Activated CD4-positive, alpha-beta T cell treated with anti-CD3 and anti-CD28 coated beads, Interleukin-2, amount 50 U/mL, for 1 hour (primary cell): ENCODE measurements around the gene KLK13.

Experiments
- DNase-seq: peaks from one replicate; pipeline ENCODE4 v3.0.0-alpha.2; 2020

The KLK13 gene

GRCh38 chr19:51091895-51092873 lies 27.3 kb upstream of the KLK13 start:
- no peak for DNase-seq

- DNase-seq = no peak
Measured at GRCh38 chr19:51091126-51091525, 26.2 kb upstream of the KLK13 start.

- DNase-seq = no peak
Measured at GRCh38 chr19:51090471-51090870, 25.6 kb upstream of the KLK13 start.

GRCh38 chr19:51089786-51090185 lies 24.9 kb upstream of the KLK13 start:
- no peak for DNase-seq

GRCh38 chr19:51086153-51086850 lies 21.4 kb upstream of the KLK13 start:
- DNase-seq = no peak

- no peak for DNase-seq
Measured at GRCh38 chr19:51084505-51084904, 19.6 kb upstream of the KLK13 start.

- DNase-seq = no peak
Measured at GRCh38 chr19:51083783-51084182, 18.9 kb upstream of the KLK13 start.

- no peak for DNase-seq
Measured at GRCh38 chr19:51083181-51083580, 18.3 kb upstream of the KLK13 start.

- no peak for DNase-seq
Measured at GRCh38 chr19:51082611-51083010, 17.7 kb upstream of the KLK13 start, which contains the start of gene KLK14. TSS of gene KLK14 (minus strand) at chr19:51082887. CDS start at chr19:51082614, 273 bp downstream.

- no peak for DNase-seq
Measured at GRCh38 chr19:51081476-51081875, 16.6 kb upstream of the KLK13 start.

GRCh38 chr19:51079481-51080110 lies 14.7 kb upstream of the KLK13 start:
- DNase-seq = no peak

- DNase-seq = no peak
Measured at GRCh38 chr19:51078731-51079130, 13.8 kb upstream of the KLK13 start.

- DNase-seq = no peak
Measured at GRCh38 chr19:51078104-51078503, 13.2 kb upstream of the KLK13 start.

GRCh38 chr19:51076631-51077213 lies 11.8 kb upstream of the KLK13 start:
- no peak for DNase-seq

- DNase-seq = no peak
Measured at GRCh38 chr19:51075998-51076397, 11.1 kb upstream of the KLK13 start.

GRCh38 chr19:51071095-51071405 lies 6.2 kb upstream of the KLK13 start:
- no peak for DNase-seq

- no peak for DNase-seq
Measured at GRCh38 chr19:51070334-51071094, 5.6 kb upstream of the KLK13 start.

- DNase-seq = no peak
Measured at GRCh38 chr19:51066393-51067186, 1.7 kb upstream of the KLK13 start.

GRCh38 chr19:51065221-51065960 lies 499 bp upstream of the KLK13 start:
- no peak for DNase-seq

GRCh38 chr19:51063664-51064063 lies 1.2 kb downstream of the KLK13 start:
- no peak for DNase-seq

GRCh38 chr19:51060973-51061372 lies 3.9 kb downstream of the KLK13 start:
- no peak for DNase-seq
